ENCODE data around the gene VEPH1.

GRCh38 chr3:157381606-157382005 is 121.6 kb downstream of the VEPH1 start:
- TF ChIP-seq CTCF (IDR thresholded peaks at IDR 0.05) (no peak), POLR2A (IDR thresholded peaks at IDR 0.05) (no peak), POLR2AphosphoS5 (IDR thresholded peaks at IDR 0.05; ENCODE audit: insufficient read depth in 1 of 2, low read depth in 1 of 2) (no peak)
